ENCODE data around the gene SYCN.
A peak's percentile ranks its signal among the peaks of the same experiment; 100 is the strongest.

The SYCN gene

GRCh38 chr19:39200066-39200802, 3.8 kb downstream of the SYCN start:
- peaks cover 59 to 74% (median 68%) of the 10 kb centered on the region in 11 experiments for H3K27me3 ChIP-seq
- no peaks in the 10 kb centered on the region for H3K9me3 ChIP-seq (replicated peaks in 1 of 11)

GRCh38 chr19:39199025-39199424, 5.0 kb downstream of the SYCN start:
- Histone ChIP-seq H4K20me1 (peaks cover 0 to 22% (median 0%) of the 10 kb centered on the region in 11 experiments; a peak in 5 of 22 replicates), H3K9ac (no peak overlapping the region), H3K9me3 (replicated peaks in 1 of 11) (no peaks in the 10 kb centered on the region), H3K4me3 (no peak overlapping the region), H3K27ac (no peak overlapping the region), H3K4me1 (peaks cover 0 to 17% (median 12%) of the 10 kb centered on the region in 10 experiments; a peak in 17 of 20 replicates), H3K27me3 (peaks cover 50 to 66% (median 62%) of the 10 kb centered on the region in 11 experiments), H3K36me3 (no peaks in the 10 kb centered on the region), H3K4me2 (no peak overlapping the region)
- TF ChIP-seq Cebpa-rat (IDR thresholded peaks at IDR 0.05), result no peak

More at GRCh38 chr19:39200066-39200802, 3.8 kb downstream of the SYCN start:
- Histone ChIP-seq H3K27ac (no peak overlapping the region), H3K4me3 (no peak overlapping the region), H3K9ac (no peak overlapping the region), H3K4me1 (peaks cover 0 to 14% (median 10%) of the 10 kb centered on the region in 10 experiments; a peak in 17 of 20 replicates), H3K4me2 (no peak overlapping the region), H3K36me3 (no peaks in the 10 kb centered on the region), H4K20me1 (peaks cover 0 to 22% (median 0%) of the 10 kb centered on the region in 11 experiments; a peak in 5 of 22 replicates)
- TF ChIP-seq Cebpa-rat (IDR thresholded peaks at IDR 0.05), result no peak

GRCh38 chr19:39197808-39198207, 6.3 kb downstream of the SYCN start:
- no peaks in the 10 kb centered on the region for H3K9me3 ChIP-seq (replicated peaks in 1 of 11)
- no peak overlapping the region for H3K9ac ChIP-seq
- 0 out of 22 replicates have a peak overlapping the region, but pooled peaks of 1 of the 11 experiments have one; percentile 75 for H3K4me2 ChIP-seq
- H3K4me3 ChIP-seq, result no peak overlapping the region
- H3K27ac ChIP-seq, result no peak overlapping the region
- H3K27me3 ChIP-seq, result peaks cover 38 to 53% (median 49%) of the 10 kb centered on the region in 11 experiments
- peaks cover 0 to 27% (median 14%) of the 10 kb centered on the region in 10 experiments; a peak in 17 of 20 replicates for H3K4me1 ChIP-seq
- TF ChIP-seq Cebpa-rat (IDR thresholded peaks at IDR 0.05), result no peak
- H4K20me1 ChIP-seq, result peaks cover 0 to 22% (median 0%) of the 10 kb centered on the region in 11 experiments; a peak in 5 of 22 replicates
- H3K36me3 ChIP-seq, result no peaks in the 10 kb centered on the region

GRCh38 chr19:39196860-39197562, 7.1 kb downstream of the SYCN start, which contains the start of gene NCCRP1:
Gene NCCRP1, plus strand, starts transcription at chr19:39196964. Its CDS starts 19 bp downstream, at chr19:39196983.
- H3K9me3 ChIP-seq (replicated peaks in 1 of 11), result no peaks in the 10 kb centered on the region
- H3K4me2 ChIP-seq, result peak within 1 kb of the TSS; percentile 57 to 81 (median 74)
- peaks cover 38 to 49% (median 46%) of the 10 kb centered on the region in 11 experiments for H3K27me3 ChIP-seq
- no peaks in the 10 kb centered on the region for H3K36me3 ChIP-seq
- H4K20me1 ChIP-seq, result peaks cover 0 to 22% (median 0%) of the 10 kb centered on the region in 11 experiments; a peak in 5 of 22 replicates
- no peak within 1 kb of the TSS for H3K9ac ChIP-seq
- H3K27ac ChIP-seq, result no peak within 1 kb of the TSS
- TF ChIP-seq Cebpa-rat (IDR thresholded peaks at IDR 0.05), result no peak
- H3K4me3 ChIP-seq, result peak within 1 kb of the TSS in 8 of 10 experiments; percentile 6 to 55 (median 34); a peak in 9 of 20 replicates
- H3K4me1 ChIP-seq, result peaks cover 0 to 30% (median 17%) of the 10 kb centered on the region in 10 experiments; a peak in 17 of 20 replicates

- peaks cover 0 to 30% (median 17%) of the 10 kb centered on the region in 10 experiments; a peak in 17 of 20 replicates for H3K4me1 ChIP-seq
- no peaks in the 10 kb centered on the region for H3K36me3 ChIP-seq
- no peak overlapping the region for H3K9ac ChIP-seq
- H3K27ac ChIP-seq, result no peak overlapping the region
- H3K4me3 ChIP-seq, result no peak overlapping the region
- peaks cover 38 to 49% (median 46%) of the 10 kb centered on the region in 11 experiments for H3K27me3 ChIP-seq
- peaks cover 0 to 22% (median 0%) of the 10 kb centered on the region in 11 experiments; a peak in 5 of 22 replicates for H4K20me1 ChIP-seq
- H3K4me2 ChIP-seq, result peak overlapping the region in 5 of 11 experiments; percentile 1 to 74 (median 57); a peak in 5 of 22 replicates
- no peaks in the 10 kb centered on the region for H3K9me3 ChIP-seq (replicated peaks in 1 of 11)
- TF ChIP-seq Cebpa-rat (IDR thresholded peaks at IDR 0.05), result no peak
These were observed 7.7 kb downstream of the SYCN start for GRCh38 chr19:39196320-39196719.

- no peaks in the 10 kb centered on the region for H3K9me3 ChIP-seq (replicated peaks in 1 of 11)
- no peak overlapping the region for H3K9ac ChIP-seq
- peaks cover 0 to 30% (median 17%) of the 10 kb centered on the region in 10 experiments; a peak in 17 of 20 replicates for H3K4me1 ChIP-seq
- no peak for TF ChIP-seq Cebpa-rat (IDR thresholded peaks at IDR 0.05)
- H3K36me3 ChIP-seq, result no peaks in the 10 kb centered on the region
- H3K27me3 ChIP-seq, result peaks cover 38 to 49% (median 46%) of the 10 kb centered on the region in 11 experiments
- H3K4me2 ChIP-seq, result peak overlapping the region in 3 of 11 experiments; percentile 1 to 23 (median 9); a peak in 4 of 22 replicates
- H3K27ac ChIP-seq, result no peak overlapping the region
- peaks cover 0 to 22% (median 0%) of the 10 kb centered on the region in 11 experiments; a peak in 5 of 22 replicates for H4K20me1 ChIP-seq
- no peak overlapping the region for H3K4me3 ChIP-seq
These were observed 8.3 kb downstream of the SYCN start for GRCh38 chr19:39195755-39196154.

- Histone ChIP-seq H3K9ac (no peak overlapping the region), H3K4me1 (peaks cover 0 to 30% (median 17%) of the 10 kb centered on the region in 10 experiments; a peak in 17 of 20 replicates), H3K27ac (no peak overlapping the region), H3K4me3 (no peak overlapping the region), H3K9me3 (replicated peaks in 1 of 11) (no peaks in the 10 kb centered on the region), H3K27me3 (peaks cover 38 to 49% (median 46%) of the 10 kb centered on the region in 11 experiments), H4K20me1 (peaks cover 0 to 22% (median 0%) of the 10 kb centered on the region in 11 experiments; a peak in 5 of 22 replicates), H3K4me2 (peak overlapping the region in 5 of 11 experiments; percentile 6 to 53 (median 26); a peak in 5 of 22 replicates), H3K36me3 (no peaks in the 10 kb centered on the region)
- TF ChIP-seq Cebpa-rat (IDR thresholded peaks at IDR 0.05), result no peak
These were observed 9.1 kb downstream of the SYCN start for GRCh38 chr19:39194832-39195542.

- Histone ChIP-seq H3K4me1 (peaks cover 4 to 39% (median 22%) of the 10 kb centered on the region in 10 experiments; a peak in 17 of 20 replicates), H3K4me2 (peak overlapping the region in 1 of 11 experiments; percentile 12; a peak in 2 of 22 replicates), H4K20me1 (peaks cover 0 to 16% (median 0%) of the 10 kb centered on the region in 11 experiments; a peak in 5 of 22 replicates), H3K4me3 (no peak overlapping the region), H3K9me3 (replicated peaks in 1 of 11) (no peaks in the 10 kb centered on the region), H3K27me3 (peaks cover 33 to 41% (median 40%) of the 10 kb centered on the region in 11 experiments), H3K9ac (no peak overlapping the region), H3K27ac (no peak overlapping the region), H3K36me3 (no peaks in the 10 kb centered on the region)
- no peak for TF ChIP-seq Cebpa-rat (IDR thresholded peaks at IDR 0.05)
These were observed 10.3 kb downstream of the SYCN start for GRCh38 chr19:39193803-39194202.

Data from BLaER1 treated with 17β-estradiol and CSF1 and Interleukin-3, amounts not matched to agents 10 nM and 100 nM (cell line).